Memory B cell (primary cell): Measurements from ENCODE around the gene ASF1B.
A peak's percentile ranks its signal among the peaks of the same experiment; 100 is the strongest.
"Not testable (repeated sequence)": the region's sequence is repeated elsewhere in the genome, so short reads cannot be mapped to it uniquely, and the experiment has no call there.

ENCODE experiments used
- ATAC-seq: fragments of 150-1000 bp; cut with Tn5 transposase; 2 replicates; pipeline ENCODE4 v1.10.0; 2021; ENCODE audit warnings: low read depth, mild to moderate bottlenecking, moderate library complexity
- DNase-seq, 2 donors: peaks; one replicate each; pipeline ENCODE4 v3.0.0; 2022; ENCODE audit warnings: low spot score in 2 of 2
- H3K27ac Mint-ChIP-seq: one replicate; pipeline ENCODE4 v1.8.0; 2022; ENCODE audit warnings: mild to moderate bottlenecking, moderate library complexity, mixed read lengths
- H3K27me3 Mint-ChIP-seq: one replicate; pipeline ENCODE4 v1.8.0; 2022; ENCODE audit warnings: mixed read lengths
- H3K36me3 Mint-ChIP-seq: one replicate; pipeline ENCODE4 v1.8.0; 2022; ENCODE audit warnings: mild to moderate bottlenecking, mixed read lengths
- H3K4me1 Mint-ChIP-seq: one replicate; pipeline ENCODE4 v1.8.0; 2022; ENCODE audit warnings: mixed read lengths
- H3K4me3 Mint-ChIP-seq: one replicate; pipeline ENCODE4 v1.8.0; 2022; ENCODE audit warnings: mild to moderate bottlenecking, moderate library complexity, mixed read lengths
- H3K9me3 Mint-ChIP-seq: one replicate; pipeline ENCODE4 v1.8.0; 2022; ENCODE audit warnings: mixed read lengths

The ASF1B gene

GRCh38 chr19:14150770-14151661, 14.6 kb upstream of the ASF1B start:
- Mint-ChIP-seq H3K27me3 (no peaks in the 10 kb centered on the region), H3K36me3 (peaks cover 5% of the 10 kb centered on the region), H3K9me3 (no peaks in the 10 kb centered on the region), H3K27ac (no peak overlapping the region), H3K4me3 (no peak overlapping the region), H3K4me1 (peaks cover 13% of the 10 kb centered on the region)
- ATAC-seq (no peak), DNase-seq (no peak)

DNA sequence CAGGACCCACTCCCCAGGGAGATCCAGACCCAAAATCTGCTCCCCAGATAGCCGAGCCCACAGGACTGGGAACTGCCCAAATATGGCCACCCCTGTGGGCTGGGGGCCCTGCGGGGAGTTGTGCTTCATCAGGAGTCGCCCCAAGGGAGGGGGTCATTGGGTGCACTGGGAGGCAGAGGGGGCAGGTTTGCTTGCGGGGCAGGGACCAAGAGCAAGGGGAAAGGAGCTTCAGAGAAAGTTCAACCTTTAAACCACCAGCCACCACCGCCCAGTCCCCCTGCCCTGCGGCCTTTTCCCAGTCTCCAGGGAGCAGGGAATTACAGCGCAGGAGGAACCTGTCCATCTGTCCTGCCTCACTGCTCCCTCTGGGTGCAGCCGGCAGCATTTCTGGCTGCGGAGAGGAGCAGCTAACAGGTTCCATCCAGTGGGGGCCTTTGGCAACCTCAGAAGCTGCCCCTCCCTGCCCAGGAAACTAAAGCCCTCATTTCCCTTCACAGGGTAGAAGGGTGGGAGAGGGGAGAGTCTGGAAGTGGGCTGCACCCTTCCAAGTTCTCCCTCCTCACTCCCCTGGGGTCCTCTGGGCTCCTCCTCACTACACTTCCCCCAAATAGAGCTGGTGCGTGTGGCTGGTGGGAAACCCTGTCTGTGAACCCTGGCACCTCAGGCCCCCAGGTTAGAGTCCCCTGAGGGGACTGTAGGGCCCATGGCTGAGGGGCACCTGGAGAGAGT, 13.8 kb upstream of the ASF1B start:
- Mint-ChIP-seq H3K4me1 (peaks cover 16% of the 10 kb centered on the region), H3K27me3 (no peaks in the 10 kb centered on the region), H3K4me3 (no peak overlapping the region), H3K36me3 (peaks cover 3% of the 10 kb centered on the region), H3K27ac (no peak overlapping the region), H3K9me3 (no peaks in the 10 kb centered on the region)
- ATAC-seq = no peak
- DNase-seq = no peak

- no peaks in the 10 kb centered on the region for H3K9me3 Mint-ChIP-seq
- ATAC-seq (peak; percentile 56), DNase-seq (no peak)
- peaks cover 3% of the 10 kb centered on the region for H3K36me3 Mint-ChIP-seq
- H3K4me1 Mint-ChIP-seq = peaks cover 16% of the 10 kb centered on the region
- peak overlapping the region; percentile 74 for H3K4me3 Mint-ChIP-seq
- H3K27ac Mint-ChIP-seq = peak overlapping the region; percentile 54
- no peaks in the 10 kb centered on the region for H3K27me3 Mint-ChIP-seq
These were observed 13.2 kb upstream of the ASF1B start for GRCh38 chr19:14149509-14149994.

GRCh38 chr19:14148751-14149410, 12.5 kb upstream of the ASF1B start:
- Mint-ChIP-seq H3K27ac (peak overlapping the region; percentile 54), H3K4me1 (peaks cover 16% of the 10 kb centered on the region), H3K4me3 (peak overlapping the region; percentile 74), H3K27me3 (no peaks in the 10 kb centered on the region), H3K36me3 (peaks cover 3% of the 10 kb centered on the region), H3K9me3 (no peaks in the 10 kb centered on the region)
- DNase-seq = no peak
- ATAC-seq = no peak

GRCh38 chr19:14147797-14148605, 11.6 kb upstream of the ASF1B start:
- ATAC-seq = peak; percentile 65
- no peak overlapping the region for H3K27ac Mint-ChIP-seq
- no peak for DNase-seq
- no peaks in the 10 kb centered on the region for H3K9me3 Mint-ChIP-seq
- peaks cover 1% of the 10 kb centered on the region for H3K36me3 Mint-ChIP-seq
- H3K4me3 Mint-ChIP-seq = no peak overlapping the region
- peaks cover 16% of the 10 kb centered on the region for H3K4me1 Mint-ChIP-seq
- no peaks in the 10 kb centered on the region for H3K27me3 Mint-ChIP-seq

GRCh38 chr19:14146789-14147216, 10.4 kb upstream of the ASF1B start:
- H3K4me3 Mint-ChIP-seq = no peak overlapping the region
- H3K9me3 Mint-ChIP-seq = no peaks in the 10 kb centered on the region
- ATAC-seq (no peak), DNase-seq (no peak)
- no peaks in the 10 kb centered on the region for H3K27me3 Mint-ChIP-seq
- H3K27ac Mint-ChIP-seq = no peak overlapping the region
- H3K36me3 Mint-ChIP-seq = no peaks in the 10 kb centered on the region
- H3K4me1 Mint-ChIP-seq = peaks cover 19% of the 10 kb centered on the region

DNA sequence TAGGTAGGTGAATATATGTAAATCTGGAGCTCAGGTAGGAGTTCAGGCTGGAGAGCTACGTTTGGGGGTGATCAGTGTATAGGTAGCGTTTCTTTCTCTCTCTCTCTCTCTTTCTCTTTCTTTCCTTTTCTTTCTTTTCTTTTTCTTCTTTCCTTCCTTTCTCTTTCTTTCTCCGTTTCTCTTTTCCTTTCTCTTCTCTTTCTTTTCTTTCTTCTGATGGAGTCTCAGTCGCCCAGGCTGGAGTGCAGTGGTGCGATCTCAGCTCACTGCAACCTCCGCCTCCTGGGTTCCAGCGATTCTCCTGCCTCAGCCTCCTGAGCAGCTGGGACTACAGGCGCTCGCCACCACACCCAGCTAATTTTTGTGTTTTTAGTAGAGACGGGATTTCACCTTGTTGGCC, 9.8 kb upstream of the ASF1B start:
- H3K27me3 Mint-ChIP-seq, H3K36me3 Mint-ChIP-seq, H3K4me3 Mint-ChIP-seq, H3K9me3 Mint-ChIP-seq, DNase-seq, H3K27ac Mint-ChIP-seq, ATAC-seq: not testable (repeated sequence)
- peaks cover 19% of the 10 kb centered on the region for H3K4me1 Mint-ChIP-seq

DNA sequence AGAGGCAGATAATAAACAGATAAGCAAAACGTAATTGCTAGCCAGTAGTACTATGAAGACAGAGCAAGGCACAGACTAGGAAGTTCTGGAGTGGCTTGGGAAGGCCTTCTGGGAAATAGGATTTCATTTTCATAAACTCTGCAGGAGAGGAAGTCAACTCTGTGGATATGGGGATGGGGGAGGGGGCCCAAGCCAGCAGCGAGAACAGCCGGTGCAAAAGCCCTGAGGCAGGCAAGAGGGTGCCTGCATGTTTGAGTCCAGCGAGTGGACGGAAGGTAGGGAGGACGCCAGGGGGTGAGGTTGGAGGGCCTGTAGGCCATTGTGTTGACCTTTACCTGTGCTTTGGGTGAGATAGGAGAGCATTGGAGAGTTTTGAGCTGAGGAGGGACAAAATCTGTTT, 9.0 kb upstream of the ASF1B start:
- Mint-ChIP-seq H3K9me3 (no peaks in the 10 kb centered on the region), H3K27ac (no peak overlapping the region), H3K4me3 (no peak overlapping the region), H3K27me3 (no peaks in the 10 kb centered on the region), H3K36me3 (peaks cover 1% of the 10 kb centered on the region), H3K4me1 (peaks cover 19% of the 10 kb centered on the region)
- ATAC-seq = no peak
- DNase-seq = no peak

DNA sequence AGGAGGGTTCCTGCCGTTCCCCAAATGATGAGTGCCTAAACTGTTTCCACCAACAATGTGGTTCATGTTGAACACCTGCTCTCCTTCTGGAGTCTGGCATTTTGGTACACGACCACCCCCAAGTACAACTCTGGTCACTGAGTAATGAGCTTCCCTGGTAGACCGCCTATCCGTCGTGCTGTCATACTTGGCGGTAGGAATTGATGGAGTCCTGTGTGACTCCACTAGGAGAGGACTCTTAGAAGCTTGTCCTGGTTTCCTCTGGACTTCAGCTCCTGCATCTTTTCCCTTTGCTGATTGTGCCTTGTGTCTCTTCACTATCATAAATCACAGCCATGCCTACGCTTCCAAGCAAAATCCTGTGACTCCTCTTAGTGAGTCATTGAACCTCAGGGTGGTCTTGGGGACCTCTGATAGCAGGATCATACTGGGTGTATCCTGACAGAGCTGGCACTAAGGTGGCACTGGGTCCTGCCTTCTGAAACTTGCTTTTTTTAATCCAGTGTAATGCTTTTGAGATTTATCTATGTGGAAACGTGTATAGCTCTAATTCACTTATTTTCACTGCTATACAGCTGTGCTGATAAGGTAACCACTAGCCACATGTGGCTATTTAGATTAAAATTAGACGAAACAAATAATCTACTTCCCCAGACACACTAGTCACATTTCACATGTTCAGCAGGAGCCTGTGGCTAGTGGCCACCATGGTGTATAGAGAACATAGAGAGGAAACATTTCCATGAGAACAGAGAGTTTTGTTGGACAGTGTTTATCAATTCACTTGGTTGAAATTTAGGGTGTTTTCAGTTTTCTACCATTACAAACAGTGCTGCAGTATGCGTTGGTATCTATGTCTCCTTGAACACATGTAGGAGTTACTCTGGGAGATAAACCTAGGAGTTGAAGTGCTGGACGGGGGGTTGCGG, 6.1 kb upstream of the ASF1B start:
- ATAC-seq = no peak
- Mint-ChIP-seq H3K9me3 (no peaks in the 10 kb centered on the region), H3K27ac (no peak overlapping the region), H3K27me3 (no peaks in the 10 kb centered on the region), H3K36me3 (peaks cover 8% of the 10 kb centered on the region), H3K4me1 (peaks cover 12% of the 10 kb centered on the region), H3K4me3 (no peak overlapping the region)
- no peak for DNase-seq

DNA sequence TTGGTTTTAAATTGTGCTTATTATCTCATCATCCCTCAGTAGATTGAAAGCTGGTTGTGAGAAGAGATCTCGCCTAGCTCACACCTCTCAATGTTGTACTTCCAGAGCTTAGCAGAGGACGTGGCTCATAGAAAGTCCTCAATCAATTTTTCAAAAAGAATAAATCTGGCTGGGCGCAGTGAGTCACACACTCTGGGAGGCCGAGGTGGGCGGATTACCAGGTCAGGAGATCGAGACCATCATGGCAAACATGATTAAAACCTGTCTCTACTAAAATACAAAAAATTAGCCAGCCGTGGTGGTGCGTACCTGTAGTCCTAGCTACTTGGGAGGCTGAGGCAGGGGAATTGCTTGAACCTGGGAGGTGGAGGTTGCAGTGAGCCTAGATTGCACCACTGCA, 4.7 kb upstream of the ASF1B start:
- H3K36me3 Mint-ChIP-seq = peaks cover 8% of the 10 kb centered on the region
- ATAC-seq (no peak), DNase-seq (no peak)
- no peaks in the 10 kb centered on the region for H3K9me3 Mint-ChIP-seq
- peaks cover 14% of the 10 kb centered on the region for H3K4me1 Mint-ChIP-seq
- H3K4me3 Mint-ChIP-seq = no peak overlapping the region
- no peak overlapping the region for H3K27ac Mint-ChIP-seq
- no peaks in the 10 kb centered on the region for H3K27me3 Mint-ChIP-seq

GRCh38 chr19:14139944-14140343, 3.6 kb upstream of the ASF1B start:
- peaks cover 8% of the 10 kb centered on the region for H3K36me3 Mint-ChIP-seq
- DNase-seq (no peak), ATAC-seq (no peak)
- H3K27ac Mint-ChIP-seq = no peak overlapping the region
- no peaks in the 10 kb centered on the region for H3K27me3 Mint-ChIP-seq
- peaks cover 18% of the 10 kb centered on the region for H3K4me1 Mint-ChIP-seq
- H3K9me3 Mint-ChIP-seq = no peaks in the 10 kb centered on the region
- H3K4me3 Mint-ChIP-seq = peak overlapping the region; percentile 27

DNA sequence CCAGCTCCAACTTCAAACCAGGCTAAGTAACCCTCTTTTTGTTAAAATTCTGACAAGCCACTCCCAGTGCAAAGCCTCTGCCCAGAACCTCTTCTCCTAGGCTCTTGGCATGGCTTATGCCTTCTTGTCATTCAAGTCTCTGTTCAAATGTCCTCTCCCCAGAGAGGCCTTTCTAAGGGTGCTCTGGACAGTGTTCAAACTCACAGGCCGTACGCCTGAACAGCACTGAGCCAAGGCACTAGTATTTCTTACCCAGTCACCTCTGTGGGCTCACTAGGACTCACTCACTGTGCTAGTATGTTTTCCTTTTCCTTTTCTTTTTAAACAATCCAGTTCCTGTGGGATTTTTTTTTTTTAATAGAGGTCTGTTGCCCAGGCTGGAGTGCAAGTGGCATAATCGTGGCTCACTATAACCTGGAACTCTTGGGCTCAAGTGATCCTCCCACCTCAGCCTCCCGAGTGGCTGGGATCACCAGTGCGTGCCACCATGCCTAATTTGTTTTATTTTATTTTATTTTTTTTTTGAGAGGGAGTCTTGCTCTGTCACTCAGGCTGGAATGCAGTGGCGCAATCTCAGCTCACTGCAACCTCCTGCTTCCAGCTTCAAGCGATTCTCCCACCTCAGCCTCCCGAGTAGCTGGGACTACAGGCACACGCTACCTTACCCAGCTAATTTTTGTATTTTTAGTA, 2.3 kb upstream of the ASF1B start:
- peaks cover 18% of the 10 kb centered on the region for H3K4me1 Mint-ChIP-seq
- H3K4me3 Mint-ChIP-seq = peak overlapping the region; percentile 68
- no peak overlapping the region for H3K27ac Mint-ChIP-seq
- DNase-seq (no peak), ATAC-seq (no peak)
- H3K9me3 Mint-ChIP-seq = no peaks in the 10 kb centered on the region
- H3K27me3 Mint-ChIP-seq = no peaks in the 10 kb centered on the region
- peaks cover 8% of the 10 kb centered on the region for H3K36me3 Mint-ChIP-seq
